ENCODE results near the gene MZT2B.
"Not testable (repeated sequence)": the region's sequence is repeated elsewhere in the genome, so short reads cannot be mapped to it uniquely, and the experiment has no call there.

- TF ChIP-seq EZH2phosphoT487 (IDR thresholded peaks at IDR 0.05; ENCODE audit: borderline replicate concordance, low read length); CTCF (IDR thresholded peaks at IDR 0.05; ENCODE audit: low read depth, low read length, poor library complexity, severe bottlenecking): not testable (repeated sequence)
These were observed 22.7 kb upstream of the MZT2B start for GRCh38 chr2:130159376-130159775.
